Measurements from ENCODE around the gene HPSE.

- peak; percentile 44 for TF ChIP-seq CTCF (conservative IDR thresholded peaks at IDR 0.05)
- no peak for TF ChIP-seq ZFX (IDR thresholded peaks at IDR 0.05)
These were observed 28.1 kb upstream of the HPSE start for GRCh38 chr4:83362492-83363329.
